HepG2 (cell line): ENCODE results near the gene SYAP1. TPM values are rescaled to one million over a fixed set of nuclear protein-coding genes. Genes with fewer than 3 reads are reported as not detected.

Experiments
- ARID4A ChIP-seq: sonication (generic); formaldehyde crosslinking; IDR thresholded peaks from 2 replicates; pipeline ENCODE4 v1.5.0; 2020; ENCODE audit warnings: mild to moderate bottlenecking, missing genetic modification reagents, borderline replicate concordance
- ARID5B ChIP-seq: IDR thresholded peaks from 2 replicates; pipeline ENCODE4 v1.4.0; 2020; ENCODE audit warnings: mild to moderate bottlenecking, missing genetic modification reagents
- CCDC6 ChIP-seq: sonication (generic); formaldehyde crosslinking; IDR thresholded peaks from 2 replicates; pipeline ENCODE4 v1.8.1; 2022; ENCODE audit warnings: mild to moderate bottlenecking, missing genetic modification reagents, moderate library complexity
- CREB3 ChIP-seq: sonication (generic); formaldehyde crosslinking; IDR thresholded peaks from 2 replicates; pipeline ENCODE4 v1.5.0; 2020; ENCODE audit warnings: missing genetic modification reagents
- FOXC1 ChIP-seq: sonication (generic); formaldehyde crosslinking; IDR thresholded peaks from 2 replicates; pipeline ENCODE4 v1.8.0; 2022; ENCODE audit warnings: mild to moderate bottlenecking, missing genetic modification reagents, borderline replicate concordance
- FOXK2 ChIP-seq: fragments of 450-650 bp; IDR thresholded peaks from 2 replicates; pipeline ENCODE4 v1.6.1; 2016
- GLI4 ChIP-seq: sonication (generic); formaldehyde crosslinking; IDR thresholded peaks from 2 replicates; pipeline ENCODE4 v1.5.1; 2020; ENCODE audit warnings: missing genetic modification reagents, mild to moderate bottlenecking, moderate library complexity, borderline replicate concordance
- RBFOX2 ChIP-seq: fragments of 200-400 bp; formaldehyde crosslinking; IDR thresholded peaks from 2 replicates; pipeline ENCODE4 v1.6.1; 2017; ENCODE audit warnings: low read depth, mild to moderate bottlenecking, low read length
- SPEN ChIP-seq: sonication (generic); formaldehyde crosslinking; IDR thresholded peaks from 2 replicates; pipeline ENCODE4 v1.5.1; 2020; ENCODE audit warnings: low read depth, mild to moderate bottlenecking, missing genetic modification reagents
- ZBTB38 ChIP-seq: sonication (generic); formaldehyde crosslinking; IDR thresholded peaks from 2 replicates; pipeline ENCODE4 v1.5.1; 2020; ENCODE audit warnings: mild to moderate bottlenecking, missing genetic modification reagents
- ZBTB7A ChIP-seq: sonication (generic); formaldehyde crosslinking; IDR thresholded peaks from 2 replicates; pipeline ENCODE4 v1.8.0; 2022; ENCODE audit warnings: mild to moderate bottlenecking, missing genetic modification reagents
- ZFX ChIP-seq: sonication (generic); formaldehyde crosslinking; IDR thresholded peaks from 2 replicates; pipeline ENCODE4 v1.4.0; 2020; ENCODE audit warnings: mild to moderate bottlenecking, low read depth, missing genetic modification reagents, moderate library complexity
- ZGPAT ChIP-seq: IDR thresholded peaks from 2 replicates; pipeline ENCODE4 v1.6.1; 2016; ENCODE audit warnings: mild to moderate bottlenecking
- ZMAT3 ChIP-seq: sonication (generic); formaldehyde crosslinking; conservative IDR thresholded peaks from 2 replicates; pipeline ENCODE4 v1.7.0; 2021; ENCODE audit warnings: missing genetic modification reagents
- ZMYM2 ChIP-seq: sonication (generic); formaldehyde crosslinking; IDR thresholded peaks from 2 replicates; pipeline ENCODE4 v1.8.0; 2022; ENCODE audit warnings: mild to moderate bottlenecking, missing genetic modification reagents
- ZNF317 ChIP-seq: sonication (generic); formaldehyde crosslinking; IDR thresholded peaks from 2 replicates; pipeline ENCODE4 v1.5.0; 2020; ENCODE audit warnings: mild to moderate bottlenecking, missing genetic modification reagents
- ZNF605 ChIP-seq: sonication (generic); formaldehyde crosslinking; IDR thresholded peaks from 2 replicates; pipeline ENCODE4 v1.8.0; 2022; ENCODE audit warnings: mild to moderate bottlenecking, missing genetic modification reagents
- ZNF879 ChIP-seq: sonication (generic); formaldehyde crosslinking; IDR thresholded peaks from 2 replicates; pipeline ENCODE4 v1.8.1; 2023; ENCODE audit warnings: missing genetic modification reagents
- ZSCAN25 ChIP-seq: sonication (generic); formaldehyde crosslinking; IDR thresholded peaks from 2 replicates; pipeline ENCODE4 v1.8.0; 2022; ENCODE audit warnings: mild to moderate bottlenecking, missing genetic modification reagents
- polyA plus RNA-seq, 8 experiments: library from polyadenylated mRNA; depleted of rRNA in 3 of 8; stranded (reverse) in 7 of 8; unstranded in 1 of 8; fragments of >200 nt; fragmentation: Illumina TruSeq in 4 of 8; extraction: Trizol in 4 of 8; gene quantifications; 2 replicates each; pipeline versions ENCODE4 v1.2.1 to v1.2.3, GENCODE V29; 2011 to 2016; ENCODE audit warnings: low read depth in 4 of 8, missing spikeins in 1 of 8, mixed read lengths in 1 of 8; ENCODE audit not compliant: insufficient read depth in 1 of 8
- total RNA-seq, 5 experiments: library from RNA; depleted of rRNA; stranded (reverse); fragments of >200 nt; fragmentation: Illumina TruSeq; extraction: Trizol; gene quantifications; 2 replicates each; pipeline ENCODE4 v1.2.3, GENCODE V29; 2016; ENCODE audit warnings: low read depth in 1 of 5

Gene SYAP1
- total and polyA plus RNA-seq, 2 of the 13 experiments (the other 11 are each of a cell fraction or from before 2014, with no cell fraction given), result 4.9 to 18.5 TPM

- peak; percentile 53; the same call in 1 of the 2 replicates for TF ChIP-seq ARID4A (CRISPR knock-in tag)
- TF ChIP-seq ARID5B (CRISPR knock-in tag), result 0 out of 2 replicates have a peak, but pooled peaks have one; percentile 2
- TF ChIP-seq RBFOX2, result peak; percentile 81
- TF ChIP-seq SPEN (CRISPR knock-in tag), result 0 out of 2 replicates have a peak, but pooled peaks have one; percentile 9
- 0 out of 2 replicates have a peak, but pooled peaks have one; percentile 22 for TF ChIP-seq ZBTB38 (CRISPR knock-in tag)
- TF ChIP-seq ZNF317 (CRISPR knock-in tag), result 0 out of 2 replicates have a peak, but pooled peaks have one; percentile 19
- no peak for TF ChIP-seq CREB3 (CRISPR knock-in tag)
- no peak for TF ChIP-seq FOXC1 (CRISPR knock-in tag)
- no peak for TF ChIP-seq ZMYM2
- peak; percentile 11; the same call in 1 of the 2 replicates for TF ChIP-seq ZBTB7A (CRISPR knock-in tag)
- 0 out of 2 replicates have a peak, but pooled peaks have one; percentile 36 for TF ChIP-seq ZNF879
- TF ChIP-seq ZSCAN25 (CRISPR knock-in tag), result 0 out of 2 replicates have a peak, but pooled peaks have one; percentile 17
- TF ChIP-seq ZNF605 (CRISPR knock-in tag), result 0 out of 2 replicates have a peak, but pooled peaks have one; percentile 16
- peak; percentile 43; the same call in 1 of the 2 replicates for TF ChIP-seq ZGPAT (CRISPR knock-in tag)
- peak; percentile 56; the same call in 1 of the 2 replicates for TF ChIP-seq CCDC6 (CRISPR knock-in tag)
- TF ChIP-seq FOXK2, result no peak
- 0 out of 2 replicates have a peak, but pooled peaks have one; percentile 42 for TF ChIP-seq ZMAT3 (CRISPR knock-in tag)
- TF ChIP-seq GLI4 (CRISPR knock-in tag), result no peak
- peak; percentile 86 for TF ChIP-seq ZFX
Measured at GRCh38 chrX:16712548-16713155, 6.8 kb upstream of the SYAP1 start, which contains the start of gene CTPS2 (continued).
